ENCODE data around the gene GSG1L. TPM values are rescaled to one million over a fixed set of nuclear protein-coding genes. Genes with fewer than 3 reads are reported as not detected.

Gene GSG1L
- total and polyA plus RNA-seq, 4 experiments from 2014 or later = 0.27 TPM; not detected in 3

- Mint-ChIP-seq H3K4me1 (no peaks in the 10 kb centered on the region), H3K4me3 (no peak overlapping the region), H3K27me3 (peaks cover 13 to 16% of the 10 kb centered on the region in 2 donors), H3K27ac (no peak overlapping the region), H3K9me3 (peaks cover 0 to 13% (median 9%) of the 10 kb centered on the region in 8 donors), H3K36me3 (peaks cover 0 to 4% of the 10 kb centered on the region in 2 donors)
- no peak for DNase-seq
- Histone ChIP-seq H3K36me3 (ENCODE audit: insufficient read depth, low read length) (no peaks in the 10 kb centered on the region), H3K9me3 (ENCODE audit: control insufficient read depth in 1 of 2, low read length in 2 of 2) (no peaks in the 10 kb centered on the region), H3K27ac (ENCODE audit: low read depth, low read length) (no peak overlapping the region), H3K27me3 (ENCODE audit: insufficient read depth, low read length) (no peaks in the 10 kb centered on the region), H3K4me3 (ENCODE audit: low read length in 2 of 2) (no peak overlapping the region), H3K4me1 (ENCODE audit: insufficient read depth, low read length) (no peaks in the 10 kb centered on the region)
- CTCF ChIA-PET (ENCODE audit: partially characterized antibody) = no interaction called here
- POLR2A ChIA-PET (ENCODE audit: partially characterized antibody) = no interaction called here
- intact Hi-C loops (cut with micrococcal nuclease) = no loop called here
Measured at GRCh38 chr16:27961296-27961620, 102.3 kb downstream of the GSG1L start.

- Histone ChIP-seq H3K27me3 (ENCODE audit: insufficient read depth, low read length) (no peaks in the 10 kb centered on the region), H3K27ac (ENCODE audit: low read depth, low read length) (no peak overlapping the region), H3K4me3 (ENCODE audit: low read length in 2 of 2) (no peak overlapping the region), H3K36me3 (ENCODE audit: insufficient read depth, low read length) (no peaks in the 10 kb centered on the region), H3K9me3 (ENCODE audit: control insufficient read depth in 1 of 2, low read length in 2 of 2) (no peaks in the 10 kb centered on the region), H3K4me1 (ENCODE audit: insufficient read depth, low read length) (no peaks in the 10 kb centered on the region)
- H3K9me3 Mint-ChIP-seq = peaks cover 0 to 14% (median 10%) of the 10 kb centered on the region in 8 donors
- POLR2A ChIA-PET (ENCODE audit: partially characterized antibody) = no interaction called here
- intact Hi-C loops (cut with micrococcal nuclease) = no loop called here
- no peak overlapping the region for H3K4me3 Mint-ChIP-seq
- DNase-seq = no peak
- H3K4me1 Mint-ChIP-seq = no peaks in the 10 kb centered on the region
- peaks cover 13 to 16% of the 10 kb centered on the region in 2 donors for H3K27me3 Mint-ChIP-seq
- CTCF ChIA-PET (ENCODE audit: partially characterized antibody) = interaction anchor here (1.3 kb wide), 1 partner anchor 12 kb away, joined by 5 read pairs; no protein-coding TSS in a partner anchor
- H3K36me3 Mint-ChIP-seq = peaks cover 0 to 4% of the 10 kb centered on the region in 2 donors
- no peak overlapping the region for H3K27ac Mint-ChIP-seq
Measured at GRCh38 chr16:27960619-27961295, 102.8 kb downstream of the GSG1L start.

GRCh38 chr16:27959914-27960313, 103.6 kb downstream of the GSG1L start:
- Histone ChIP-seq H3K27me3 (ENCODE audit: insufficient read depth, low read length) (no peaks in the 10 kb centered on the region), H3K4me3 (ENCODE audit: low read length in 2 of 2) (no peak overlapping the region), H3K9me3 (ENCODE audit: control insufficient read depth in 1 of 2, low read length in 2 of 2) (peaks cover 0 to 4% of the 10 kb centered on the region in 2 donors), H3K4me1 (ENCODE audit: insufficient read depth, low read length) (no peaks in the 10 kb centered on the region), H3K36me3 (ENCODE audit: insufficient read depth, low read length) (no peaks in the 10 kb centered on the region), H3K27ac (ENCODE audit: low read depth, low read length) (no peak overlapping the region)
- no peak for DNase-seq
- ChIA-PET CTCF (ENCODE audit: partially characterized antibody) (interaction anchor here (1.3 kb wide), 1 partner anchor 13 kb away, joined by 5 read pairs; no protein-coding TSS in a partner anchor), POLR2A (ENCODE audit: partially characterized antibody) (no interaction called here)
- no peaks in the 10 kb centered on the region for H3K4me1 Mint-ChIP-seq
- H3K27me3 Mint-ChIP-seq = peaks cover 13 to 16% of the 10 kb centered on the region in 2 donors
- no peak overlapping the region for H3K4me3 Mint-ChIP-seq
- peaks cover 0 to 23% (median 18%) of the 10 kb centered on the region in 8 donors for H3K9me3 Mint-ChIP-seq
- intact Hi-C loops (cut with micrococcal nuclease) = no loop called here
- peak overlapping the region in 1 of 7 donors; percentile 72 for H3K27ac Mint-ChIP-seq
- H3K36me3 Mint-ChIP-seq = peaks cover 3 to 8% of the 10 kb centered on the region in 2 donors

GRCh38 chr16:27954191-27954590, 109.3 kb downstream of the GSG1L start:
- H3K36me3 Mint-ChIP-seq = peaks cover 4 to 13% of the 10 kb centered on the region in 2 donors
- H3K4me1 Mint-ChIP-seq = no peaks in the 10 kb centered on the region
- H3K9me3 Mint-ChIP-seq = peaks cover 0 to 41% (median 31%) of the 10 kb centered on the region in 8 donors
- no peak for DNase-seq
- H3K4me3 Mint-ChIP-seq = no peak overlapping the region
- intact Hi-C loops (cut with micrococcal nuclease) = no loop called here
- H3K27ac Mint-ChIP-seq = no peak overlapping the region
- Histone ChIP-seq H3K9me3 (ENCODE audit: control insufficient read depth in 1 of 2, low read length in 2 of 2) (peaks cover 0 to 4% of the 10 kb centered on the region in 2 donors), H3K36me3 (ENCODE audit: insufficient read depth, low read length) (no peaks in the 10 kb centered on the region), H3K4me3 (ENCODE audit: low read length in 2 of 2) (no peak overlapping the region), H3K27me3 (ENCODE audit: insufficient read depth, low read length) (peaks cover 5% of the 10 kb centered on the region), H3K27ac (ENCODE audit: low read depth, low read length) (no peak overlapping the region), H3K4me1 (ENCODE audit: insufficient read depth, low read length) (no peaks in the 10 kb centered on the region)
- ChIA-PET POLR2A (ENCODE audit: partially characterized antibody) (no interaction called here), CTCF (ENCODE audit: partially characterized antibody) (interaction anchor here (1.0 kb wide), 1 partner anchor 18 kb away, joined by 5 read pairs; no protein-coding TSS in a partner anchor)
- peaks cover 20 to 29% of the 10 kb centered on the region in 2 donors for H3K27me3 Mint-ChIP-seq

- DNase-seq = no peak
- Histone ChIP-seq H3K4me3 (ENCODE audit: low read length in 2 of 2) (no peak overlapping the region), H3K4me1 (ENCODE audit: insufficient read depth, low read length) (no peaks in the 10 kb centered on the region), H3K27me3 (ENCODE audit: insufficient read depth, low read length) (peaks cover 5% of the 10 kb centered on the region), H3K36me3 (ENCODE audit: insufficient read depth, low read length) (no peaks in the 10 kb centered on the region), H3K27ac (ENCODE audit: low read depth, low read length) (no peak overlapping the region), H3K9me3 (ENCODE audit: control insufficient read depth in 1 of 2, low read length in 2 of 2) (peaks cover 0 to 4% of the 10 kb centered on the region in 2 donors)
- Mint-ChIP-seq H3K4me3 (no peak overlapping the region), H3K36me3 (peaks cover 4 to 13% of the 10 kb centered on the region in 2 donors), H3K27me3 (peaks cover 18 to 32% of the 10 kb centered on the region in 2 donors), H3K9me3 (peaks cover 0 to 41% (median 30%) of the 10 kb centered on the region in 8 donors), H3K27ac (no peak overlapping the region), H3K4me1 (no peaks in the 10 kb centered on the region)
- intact Hi-C loops (cut with micrococcal nuclease) = no loop called here
- ChIA-PET CTCF (ENCODE audit: partially characterized antibody) (no interaction called here), POLR2A (ENCODE audit: partially characterized antibody) (no interaction called here)
Measured at GRCh38 chr16:27952811-27953210, 110.7 kb downstream of the GSG1L start.

- Histone ChIP-seq H3K4me1 (ENCODE audit: insufficient read depth, low read length) (no peaks in the 10 kb centered on the region), H3K4me3 (ENCODE audit: low read length in 2 of 2) (no peak overlapping the region), H3K27me3 (ENCODE audit: insufficient read depth, low read length) (peaks cover 5% of the 10 kb centered on the region), H3K9me3 (ENCODE audit: control insufficient read depth in 1 of 2, low read length in 2 of 2) (peaks cover 0 to 4% of the 10 kb centered on the region in 2 donors), H3K36me3 (ENCODE audit: insufficient read depth, low read length) (no peaks in the 10 kb centered on the region), H3K27ac (ENCODE audit: low read depth, low read length) (no peak overlapping the region)
- Mint-ChIP-seq H3K9me3 (peaks cover 0 to 33% (median 25%) of the 10 kb centered on the region in 8 donors), H3K27me3 (peaks cover 13 to 29% of the 10 kb centered on the region in 2 donors), H3K4me3 (no peak overlapping the region), H3K4me1 (no peaks in the 10 kb centered on the region), H3K27ac (no peak overlapping the region), H3K36me3 (peaks cover 4 to 9% of the 10 kb centered on the region in 2 donors)
- POLR2A ChIA-PET (ENCODE audit: partially characterized antibody) = no interaction called here
- no peak for DNase-seq
- CTCF ChIA-PET (ENCODE audit: partially characterized antibody) = no interaction called here
- intact Hi-C loops (cut with micrococcal nuclease) = no loop called here
Measured at GRCh38 chr16:27951489-27952120, 111.9 kb downstream of the GSG1L start.

- intact Hi-C loops (cut with micrococcal nuclease) = no loop called here
- Histone ChIP-seq H3K9me3 (ENCODE audit: control insufficient read depth in 1 of 2, low read length in 2 of 2) (peaks cover 0 to under 1% of the 10 kb centered on the region in 2 donors), H3K27ac (ENCODE audit: low read depth, low read length) (no peak overlapping the region), H3K4me1 (ENCODE audit: insufficient read depth, low read length) (no peaks in the 10 kb centered on the region), H3K4me3 (ENCODE audit: low read length in 2 of 2) (no peak overlapping the region), H3K27me3 (ENCODE audit: insufficient read depth, low read length) (peaks cover 5% of the 10 kb centered on the region), H3K36me3 (ENCODE audit: insufficient read depth, low read length) (no peaks in the 10 kb centered on the region)
- H3K4me1 Mint-ChIP-seq = no peaks in the 10 kb centered on the region
- no peak for DNase-seq
- CTCF ChIA-PET (ENCODE audit: partially characterized antibody) = no interaction called here
- H3K36me3 Mint-ChIP-seq = peaks cover 4 to 9% of the 10 kb centered on the region in 2 donors
- peaks cover 0 to 25% (median 19%) of the 10 kb centered on the region in 8 donors for H3K9me3 Mint-ChIP-seq
- POLR2A ChIA-PET (ENCODE audit: partially characterized antibody) = no interaction called here
- H3K27me3 Mint-ChIP-seq = peaks cover 13 to 27% of the 10 kb centered on the region in 2 donors
- no peak overlapping the region for H3K4me3 Mint-ChIP-seq
- no peak overlapping the region for H3K27ac Mint-ChIP-seq
Measured at GRCh38 chr16:27950206-27950887, 113.2 kb downstream of the GSG1L start.
